Glomerular visceral epithelial cell (primary cell): ENCODE results near the gene CLDND1.
A peak's percentile ranks its signal among the peaks of the same experiment; 100 is the strongest.

Experiments
- DNase-seq: peaks from one replicate; pipeline ENCODE4 v3.0.0-alpha.2; 2016; ENCODE audit errors: extremely low spot score

Gene CLDND1

DNA sequence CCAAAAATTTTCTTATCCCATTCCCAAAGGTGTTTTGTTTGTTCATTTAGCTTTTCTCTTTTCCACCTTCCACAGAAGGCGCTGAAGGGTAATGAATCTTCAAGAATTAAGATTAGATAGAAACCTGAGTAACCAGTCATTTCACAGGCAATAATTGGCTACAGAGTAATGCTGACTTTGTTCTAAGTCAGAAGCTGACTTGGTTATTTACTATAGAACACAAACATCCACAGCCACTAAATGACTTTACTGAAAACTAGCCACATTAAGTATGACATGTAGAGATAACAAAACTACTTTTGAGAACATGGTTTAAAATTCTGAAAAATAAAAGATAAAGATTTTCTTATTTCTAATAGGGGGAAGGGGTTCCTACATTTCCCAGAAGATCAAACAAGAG lies 7.8 kb downstream of the CLDND1 start:
- DNase-seq, result no peak

DNA sequence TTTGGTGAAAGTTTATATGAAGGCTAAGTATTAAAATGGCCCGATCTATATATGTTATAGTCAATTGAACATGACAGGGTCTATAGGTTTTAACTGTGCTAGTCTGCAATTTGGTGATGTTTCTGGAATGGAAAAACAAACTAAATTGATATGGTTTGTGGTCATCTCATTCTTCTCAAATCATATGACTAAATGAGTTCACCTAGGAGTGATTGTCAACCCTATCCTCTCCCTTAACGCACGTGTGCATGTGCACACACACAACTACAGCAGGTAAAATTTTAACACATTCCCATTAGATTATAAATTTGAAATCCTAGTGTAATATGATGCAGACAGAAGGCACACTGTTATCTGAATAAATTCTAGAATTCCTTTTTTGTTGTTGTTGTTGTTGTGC lies 9.0 kb downstream of the CLDND1 start:
- no peak for DNase-seq

DNA sequence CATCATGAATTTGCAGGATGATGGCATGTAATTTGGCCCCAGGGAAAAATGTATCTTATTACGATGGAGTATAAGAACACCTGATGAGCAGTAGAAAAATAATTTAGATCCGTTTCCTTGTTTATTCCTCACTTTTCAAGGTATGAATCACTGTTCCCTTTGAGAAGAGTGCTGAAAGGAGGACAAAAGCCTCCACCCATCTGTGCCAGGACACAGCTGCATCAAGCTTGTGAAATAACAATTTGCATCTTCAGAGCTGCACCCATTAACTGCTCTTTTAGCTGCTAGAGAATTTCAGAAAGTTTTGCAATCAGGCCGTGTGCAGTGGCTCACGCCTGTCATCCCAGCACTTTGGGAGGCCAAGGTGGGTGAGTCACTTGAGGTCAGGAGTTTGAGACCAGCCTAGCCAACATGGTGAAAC lies 9.6 kb downstream of the CLDND1 start:
- DNase-seq, result peak; percentile 51

DNA sequence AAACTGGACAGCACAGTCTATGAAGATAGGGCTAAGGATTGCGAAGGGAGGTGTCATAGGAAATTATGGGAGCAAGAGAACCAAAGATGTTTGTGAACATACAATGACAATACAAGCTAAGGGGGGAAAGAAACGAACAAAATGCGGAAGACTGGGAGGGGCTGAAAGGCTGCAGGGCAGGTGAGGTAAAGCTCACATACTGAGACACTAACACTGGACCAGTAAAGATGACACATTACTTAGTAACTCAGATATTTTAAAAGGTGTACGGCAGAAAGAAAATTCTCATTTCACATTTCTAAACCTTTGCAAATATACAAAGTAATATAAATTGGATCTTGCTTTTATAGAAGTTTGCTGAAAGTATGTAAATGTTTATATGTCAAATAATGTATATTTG lies 10.1 kb downstream of the CLDND1 start:
- DNase-seq, result no peak

DNA sequence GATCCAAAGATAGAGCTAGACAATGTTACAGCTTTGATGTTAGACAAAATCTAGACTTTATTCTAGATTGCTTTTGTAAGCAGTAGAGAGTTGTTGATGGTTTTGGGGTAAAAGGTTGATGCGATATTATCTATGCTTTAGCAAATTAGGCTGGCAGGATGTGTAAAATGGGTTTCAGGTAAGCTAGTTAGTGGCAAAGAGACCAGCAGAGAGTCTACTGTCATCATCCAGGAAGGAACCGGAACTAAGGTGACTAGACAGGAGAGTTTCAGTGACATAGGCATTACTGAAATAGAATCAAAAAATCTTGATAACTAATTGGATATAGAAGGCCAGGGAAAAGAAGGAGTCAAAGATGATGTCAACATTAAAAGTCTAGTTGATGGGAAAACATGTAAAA lies 14.1 kb downstream of the CLDND1 start:
- no peak for DNase-seq

DNA sequence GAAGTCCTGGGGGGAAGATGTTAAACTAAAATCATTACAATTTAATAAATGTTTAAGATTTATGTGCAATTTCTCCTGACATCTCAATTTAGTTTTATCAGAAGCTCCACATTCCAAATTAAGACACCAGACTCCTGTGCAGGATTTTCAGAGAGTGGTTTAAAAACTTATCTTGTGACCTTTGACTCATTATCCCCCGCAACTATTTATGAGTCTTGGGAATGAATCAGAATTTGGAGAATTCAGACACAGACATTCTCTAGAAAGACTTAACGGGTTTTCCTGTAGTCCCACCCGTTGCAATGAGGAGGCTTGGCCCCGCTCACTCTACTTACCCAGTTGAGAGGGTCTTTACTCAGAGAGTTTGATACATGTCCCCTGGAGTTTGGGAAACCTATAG lies 18.2 kb downstream of the CLDND1 start:
- DNase-seq, result no peak

DNA sequence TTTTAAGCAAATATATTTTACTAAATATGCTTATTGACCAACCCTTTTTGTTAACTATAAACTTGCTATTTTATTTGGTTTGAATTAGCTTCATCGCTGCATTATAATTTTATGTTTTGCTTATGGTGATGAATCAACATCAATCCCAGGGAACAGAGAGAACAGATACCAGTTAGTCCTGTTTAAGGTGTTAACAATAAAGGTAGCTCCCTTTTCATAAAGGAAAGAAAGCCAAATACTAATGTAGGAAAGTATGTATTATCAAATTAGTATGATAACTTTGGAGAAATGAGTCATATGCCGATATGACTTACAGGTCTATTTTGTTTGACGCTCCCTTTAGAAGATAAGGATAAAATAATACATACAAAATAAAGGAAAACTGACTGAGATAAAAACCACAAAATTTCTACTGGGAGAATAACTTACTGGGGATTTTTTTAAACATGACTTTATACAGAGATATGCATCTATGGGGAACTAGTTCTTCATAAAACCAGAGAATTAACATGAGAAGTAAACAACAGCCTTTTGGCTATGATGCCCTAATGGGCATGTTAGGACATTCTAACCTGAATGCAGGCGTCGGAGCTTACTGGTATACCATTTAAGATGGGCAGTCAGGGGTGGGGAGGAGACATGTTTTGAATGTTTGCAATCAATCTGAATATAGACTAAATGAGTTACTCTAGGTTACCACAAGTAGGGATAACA lies 20.7 kb downstream of the CLDND1 start:
- DNase-seq, result no peak

DNA sequence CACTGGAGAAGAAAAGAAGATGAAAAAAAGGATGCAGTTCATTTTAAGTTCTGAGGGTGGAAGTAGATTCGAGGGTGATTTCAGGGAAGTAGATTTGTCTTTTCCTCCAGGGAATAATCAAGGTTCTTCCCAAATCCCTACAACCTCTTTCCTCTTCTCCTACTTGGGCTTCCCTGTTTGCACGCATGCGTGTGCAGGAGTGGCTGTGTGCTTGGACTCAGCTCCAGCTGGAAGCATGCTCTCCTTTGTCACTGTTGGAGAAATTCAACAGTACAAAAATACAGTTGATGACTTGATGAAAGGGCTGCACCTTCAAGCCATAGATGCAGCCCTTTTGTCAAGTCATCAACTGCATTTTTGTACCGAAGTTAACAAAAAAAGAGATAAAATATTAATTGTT lies 21.4 kb downstream of the CLDND1 start:
- no peak for DNase-seq

DNA sequence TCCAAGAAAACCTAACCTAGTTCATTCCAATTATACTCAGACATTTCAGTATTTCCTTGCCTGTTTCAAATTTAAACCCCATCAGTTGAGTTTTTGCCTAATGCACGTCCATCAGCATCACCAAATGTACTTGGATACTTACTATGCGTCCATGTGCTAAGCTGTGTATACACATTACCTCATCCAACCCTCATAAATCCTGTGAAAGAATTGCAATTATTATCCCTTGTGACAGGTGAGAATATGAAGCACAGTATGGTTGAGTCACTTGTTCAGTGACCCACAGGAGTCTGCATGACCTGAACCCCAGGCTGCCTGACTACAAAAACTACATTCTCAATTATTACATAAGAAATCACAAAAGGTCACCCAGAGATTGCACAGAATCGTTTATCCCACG lies 22.7 kb downstream of the CLDND1 start:
- no peak for DNase-seq

DNA sequence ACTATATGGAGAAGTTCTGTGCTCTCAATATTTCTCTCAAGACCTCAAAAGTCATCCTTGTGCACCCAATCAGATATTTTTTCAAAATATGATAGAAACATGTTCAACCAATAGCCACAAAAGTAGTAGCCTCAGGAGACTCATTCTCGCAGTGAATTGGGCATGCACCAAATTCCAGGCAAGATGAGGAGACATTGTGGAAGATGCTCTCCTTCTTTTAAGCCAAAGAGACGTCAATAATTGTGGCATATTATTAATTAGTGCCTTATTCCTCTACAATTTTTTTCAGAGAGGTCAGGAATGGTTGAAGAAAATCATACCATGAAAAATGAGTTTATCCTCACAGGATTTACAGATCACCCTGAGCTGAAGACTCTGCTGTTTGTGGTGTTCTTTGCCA lies 25.3 kb downstream of the CLDND1 start, which contains the start of gene OR5K2:
Gene OR5K2 (plus strand): TSS at position 301 of the 400 bp plus-strand sequence. CDS start 0 bp downstream, at position 301.
- DNase-seq, result no peak

DNA sequence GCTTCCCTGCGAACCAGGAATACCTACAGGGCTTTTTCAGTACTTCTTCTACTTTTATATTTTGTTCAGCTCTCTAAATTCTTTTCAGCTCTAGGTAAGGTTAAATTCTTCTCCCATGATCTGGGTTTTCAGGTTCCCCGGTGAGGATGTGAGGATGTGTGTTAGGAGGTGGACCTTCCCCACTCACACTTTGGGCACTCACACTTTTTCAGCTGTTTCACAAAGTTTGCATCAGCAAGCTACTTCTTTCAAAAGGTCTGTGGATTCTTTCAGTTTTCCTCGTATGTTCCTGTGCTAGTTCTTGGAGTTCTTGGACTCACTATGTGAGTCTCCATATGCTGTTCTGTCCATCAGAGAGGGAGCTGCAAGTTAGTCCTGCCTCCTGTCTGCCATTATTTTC lies 39.1 kb downstream of the CLDND1 start:
- DNase-seq, result no peak

DNA sequence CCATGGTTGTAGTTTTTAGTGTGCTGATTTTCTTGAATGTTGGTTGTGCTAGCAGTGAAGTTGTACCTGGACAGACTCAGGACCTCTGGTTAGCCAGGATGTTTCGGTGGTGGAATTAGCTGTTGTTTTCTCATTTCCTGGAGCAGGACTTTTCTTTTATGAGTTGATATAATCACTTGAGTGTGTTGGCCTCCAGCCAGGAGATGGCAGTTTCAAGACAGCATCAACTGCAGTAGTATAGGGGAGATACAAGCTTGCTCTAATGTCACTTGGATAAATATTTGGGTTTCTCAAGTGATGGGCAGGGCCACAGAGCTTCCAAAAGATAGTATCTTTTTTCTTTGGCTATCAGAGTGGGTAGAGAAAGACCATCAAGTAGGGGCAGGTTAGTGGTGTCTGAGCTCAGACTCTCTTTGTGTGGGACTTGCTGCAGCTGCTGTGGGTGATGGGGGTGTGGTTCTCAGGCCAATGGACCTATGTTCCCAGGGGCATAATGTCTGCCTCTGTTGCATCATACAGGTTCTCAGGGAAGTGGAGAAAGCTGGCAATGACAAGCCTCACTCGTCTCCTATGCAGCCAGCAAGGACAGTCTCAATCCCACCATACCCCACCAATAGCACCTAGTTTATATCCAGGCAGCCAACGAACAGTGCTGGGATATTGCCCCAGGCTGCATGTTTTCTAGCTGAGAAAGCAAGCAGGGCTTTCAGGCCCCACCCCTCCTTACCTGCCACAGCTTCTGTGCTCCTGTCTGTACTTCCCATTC lies 39.8 kb downstream of the CLDND1 start:
- no peak for DNase-seq
